Measurements from ENCODE around the gene BLOC1S3. TPM values are rescaled to one million over a fixed set of nuclear protein-coding genes. Genes with fewer than 3 reads are reported as not detected.

BLOC1S3 gene
- total RNA-seq, 1 donor from 2014 or later: 21.9 TPM

- H3K36me3 ChIP-seq (ENCODE audit: control insufficient read depth, insufficient read depth, low read length): no peaks in the 10 kb centered on the region
- no peak for DNase-seq (ENCODE audit: low read depth)
- TF ChIP-seq CTCF (IDR thresholded peaks at IDR 0.05; ENCODE audit: insufficient read depth, low read length, poor library complexity, severe bottlenecking): no peak
- no peak overlapping the region for H3K4me3 ChIP-seq (ENCODE audit: low read depth, low read length)
- no peaks in the 10 kb centered on the region for H3K27me3 ChIP-seq (ENCODE audit: control insufficient read depth, insufficient read depth, low read length)
Measured at GRCh38 chr19:45168767-45169351, 9.7 kb upstream of the BLOC1S3 start.

GRCh38 chr19:45169602-45170001, 9.0 kb upstream of the BLOC1S3 start:
- Histone ChIP-seq H3K4me3 (ENCODE audit: low read depth, low read length) (no peak overlapping the region), H3K27me3 (ENCODE audit: control insufficient read depth, insufficient read depth, low read length) (no peaks in the 10 kb centered on the region), H3K36me3 (ENCODE audit: control insufficient read depth, insufficient read depth, low read length) (no peaks in the 10 kb centered on the region)
- no peak for TF ChIP-seq CTCF (IDR thresholded peaks at IDR 0.05; ENCODE audit: insufficient read depth, low read length, poor library complexity, severe bottlenecking)
- no peak for DNase-seq (ENCODE audit: low read depth)

- no peak for TF ChIP-seq CTCF (IDR thresholded peaks at IDR 0.05; ENCODE audit: insufficient read depth, low read length, poor library complexity, severe bottlenecking)
- Histone ChIP-seq H3K27me3 (ENCODE audit: control insufficient read depth, insufficient read depth, low read length) (no peaks in the 10 kb centered on the region), H3K36me3 (ENCODE audit: control insufficient read depth, insufficient read depth, low read length) (no peaks in the 10 kb centered on the region), H3K4me3 (ENCODE audit: low read depth, low read length) (no peak overlapping the region)
- no peak for DNase-seq (ENCODE audit: low read depth)
Measured at GRCh38 chr19:45170146-45171106, 8.2 kb upstream of the BLOC1S3 start.

GRCh38 chr19:45171211-45171623, 7.4 kb upstream of the BLOC1S3 start:
- no peak for DNase-seq (ENCODE audit: low read depth)
- TF ChIP-seq CTCF (IDR thresholded peaks at IDR 0.05; ENCODE audit: insufficient read depth, low read length, poor library complexity, severe bottlenecking): no peak
- no peaks in the 10 kb centered on the region for H3K36me3 ChIP-seq (ENCODE audit: control insufficient read depth, insufficient read depth, low read length)
- H3K4me3 ChIP-seq (ENCODE audit: low read depth, low read length): no peak overlapping the region
- no peaks in the 10 kb centered on the region for H3K27me3 ChIP-seq (ENCODE audit: control insufficient read depth, insufficient read depth, low read length)

- Histone ChIP-seq H3K36me3 (ENCODE audit: control insufficient read depth, insufficient read depth, low read length) (no peaks in the 10 kb centered on the region), H3K4me3 (ENCODE audit: low read depth, low read length) (no peak overlapping the region), H3K27me3 (ENCODE audit: control insufficient read depth, insufficient read depth, low read length) (no peaks in the 10 kb centered on the region)
- DNase-seq (ENCODE audit: low read depth): no peak
- no peak for TF ChIP-seq CTCF (IDR thresholded peaks at IDR 0.05; ENCODE audit: insufficient read depth, low read length, poor library complexity, severe bottlenecking)
Measured at GRCh38 chr19:45172173-45172572, 6.4 kb upstream of the BLOC1S3 start.
